NCI-H1694 (cell line): Measurements from ENCODE around the gene UBE2O.
A peak's percentile ranks its signal among the peaks of the same experiment; 100 is the strongest.

Experiments
- DNase-seq: peaks from one replicate; lab custom pipeline; 2025; lab: John Stamatoyannopoulos, UW

The UBE2O gene

DNA sequence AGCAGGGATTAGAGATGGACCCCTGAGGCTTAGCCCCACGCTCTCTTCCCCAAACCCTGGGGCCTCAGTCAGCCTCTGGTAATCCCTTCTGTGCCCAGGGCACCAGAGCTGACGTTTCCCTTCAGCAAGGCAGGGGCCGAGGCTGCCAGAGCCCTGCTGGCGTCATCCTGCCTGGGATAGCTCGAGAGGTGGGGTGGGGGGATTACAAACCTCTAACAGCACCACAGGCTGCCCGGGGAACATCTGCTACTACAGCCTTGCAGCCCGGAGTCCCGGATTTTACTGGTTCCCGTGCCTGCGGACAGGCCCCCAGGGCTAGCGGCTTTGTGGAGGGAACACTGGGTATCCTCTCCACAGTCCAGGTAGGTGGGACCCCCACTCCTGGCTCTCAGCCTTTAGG is 14.4 kb upstream of the UBE2O start, which contains the start of gene AANAT:
Gene AANAT, plus strand, starts transcription at position 238 of the 400 bp plus-strand sequence. CDS start 1,144 bp downstream, outside the sequence.
- DNase-seq, result peak; percentile 74

DNA sequence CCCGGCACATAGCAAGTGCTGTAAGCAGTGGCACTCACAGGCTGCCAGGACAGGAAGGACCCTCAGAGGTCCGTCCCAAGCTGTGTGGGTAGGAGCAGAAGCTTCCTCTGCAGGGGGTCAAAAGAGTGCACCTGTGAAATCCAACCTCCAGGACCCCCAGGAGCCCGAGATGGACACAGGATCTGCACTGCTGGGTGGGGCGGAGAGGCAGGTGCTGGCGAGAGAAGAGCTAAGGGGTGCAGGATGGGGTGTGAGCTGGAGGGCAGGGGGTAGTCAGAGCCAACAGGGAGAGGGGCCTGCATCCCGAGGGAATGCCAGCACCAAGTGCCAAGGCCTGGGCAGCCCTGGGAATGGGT is 13.8 kb upstream of the UBE2O start:
- no peak for DNase-seq

DNA sequence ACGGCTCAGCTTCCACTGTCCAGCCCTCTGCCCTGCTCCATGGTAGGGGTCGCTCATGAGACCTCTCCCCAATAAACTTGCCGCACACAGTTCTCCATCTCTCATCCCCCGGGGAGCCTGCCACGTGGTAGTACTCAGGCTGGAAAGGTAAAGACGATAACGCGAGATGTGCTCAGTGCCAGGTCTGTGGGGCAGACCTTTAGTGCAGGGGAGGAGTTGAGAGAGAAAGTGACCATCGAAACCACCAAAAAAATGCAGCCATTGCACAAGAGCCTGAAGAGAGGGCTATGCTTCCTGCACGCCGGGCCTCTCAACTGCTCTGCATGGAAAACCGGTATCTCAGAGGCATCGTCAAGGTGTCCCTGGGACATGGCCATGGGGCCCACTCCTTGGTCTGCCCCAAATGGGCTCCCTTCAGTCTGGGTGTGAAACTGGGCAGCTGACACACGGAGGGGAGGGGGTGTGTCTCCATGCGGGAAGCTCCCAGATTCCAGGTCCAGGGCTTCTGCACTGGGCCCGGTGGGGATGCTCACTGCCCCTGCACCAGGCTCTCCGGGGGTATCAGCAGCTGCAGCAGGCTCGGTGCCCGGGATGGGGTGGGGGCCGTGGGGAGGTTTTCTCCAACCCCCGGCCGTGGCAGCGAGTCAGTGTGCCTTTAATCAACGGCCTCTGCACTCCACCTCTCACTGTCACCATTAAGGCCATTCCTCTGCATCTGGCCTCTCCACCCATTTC is 9.8 kb upstream of the UBE2O start:
- DNase-seq, result no peak

DNA sequence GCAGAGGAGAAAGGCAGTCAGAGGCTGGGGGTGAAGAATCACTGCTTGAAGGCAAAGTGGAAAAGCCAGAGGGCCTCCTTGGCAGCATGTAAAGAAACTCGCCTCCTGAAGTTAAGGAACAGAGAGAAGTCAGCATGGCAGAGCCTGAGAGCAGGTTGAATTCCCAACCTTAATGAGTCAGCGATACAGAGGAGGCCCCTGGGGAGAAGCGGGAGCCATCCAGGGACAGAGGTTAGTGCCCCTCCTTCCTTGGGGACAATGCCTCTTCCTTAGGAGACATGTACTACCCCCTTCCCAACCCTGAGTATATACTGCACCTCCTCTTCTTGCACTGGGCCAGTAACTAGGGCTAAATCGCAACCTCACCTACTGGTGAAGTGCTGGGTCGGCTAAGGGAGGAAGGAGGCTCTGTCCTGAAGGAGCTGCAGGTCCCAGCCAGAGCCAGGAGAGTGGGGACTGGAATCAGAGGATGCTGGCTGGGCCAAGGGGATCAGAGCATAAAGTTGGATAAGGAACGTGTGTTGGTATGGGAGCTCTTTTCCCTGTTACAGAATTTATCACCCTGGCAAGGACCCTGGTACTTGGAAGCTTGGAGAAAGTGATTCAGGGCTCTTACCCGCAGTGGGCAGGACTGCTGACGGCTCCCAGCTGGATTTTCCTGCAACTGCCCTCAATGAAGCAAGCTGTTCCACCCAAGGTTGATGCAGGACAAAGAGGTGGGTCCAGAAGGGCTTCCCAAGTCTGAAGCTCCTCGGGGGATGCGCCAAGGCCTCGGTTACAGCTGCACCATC is 9.0 kb upstream of the UBE2O start:
- DNase-seq, result no peak

DNA sequence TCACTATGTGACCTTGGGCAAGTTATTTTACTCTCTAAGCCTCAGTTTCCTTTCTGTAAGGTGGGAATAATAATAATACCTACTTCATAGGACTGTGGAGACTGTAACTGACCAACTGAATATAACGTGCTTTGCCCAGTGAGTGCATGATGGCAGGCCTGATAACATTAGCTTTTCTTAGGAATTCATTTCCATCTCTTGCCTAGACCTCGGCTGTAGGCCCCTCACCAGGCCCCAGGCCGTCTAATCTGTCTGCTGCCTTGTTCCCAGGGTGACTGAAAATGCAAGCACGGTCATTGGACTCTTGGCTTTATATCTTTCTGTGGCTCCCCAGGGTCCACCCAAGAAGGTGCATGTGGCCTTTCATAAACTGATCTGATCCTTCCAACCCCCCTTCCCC is 6.7 kb upstream of the UBE2O start:
- DNase-seq, result no peak

DNA sequence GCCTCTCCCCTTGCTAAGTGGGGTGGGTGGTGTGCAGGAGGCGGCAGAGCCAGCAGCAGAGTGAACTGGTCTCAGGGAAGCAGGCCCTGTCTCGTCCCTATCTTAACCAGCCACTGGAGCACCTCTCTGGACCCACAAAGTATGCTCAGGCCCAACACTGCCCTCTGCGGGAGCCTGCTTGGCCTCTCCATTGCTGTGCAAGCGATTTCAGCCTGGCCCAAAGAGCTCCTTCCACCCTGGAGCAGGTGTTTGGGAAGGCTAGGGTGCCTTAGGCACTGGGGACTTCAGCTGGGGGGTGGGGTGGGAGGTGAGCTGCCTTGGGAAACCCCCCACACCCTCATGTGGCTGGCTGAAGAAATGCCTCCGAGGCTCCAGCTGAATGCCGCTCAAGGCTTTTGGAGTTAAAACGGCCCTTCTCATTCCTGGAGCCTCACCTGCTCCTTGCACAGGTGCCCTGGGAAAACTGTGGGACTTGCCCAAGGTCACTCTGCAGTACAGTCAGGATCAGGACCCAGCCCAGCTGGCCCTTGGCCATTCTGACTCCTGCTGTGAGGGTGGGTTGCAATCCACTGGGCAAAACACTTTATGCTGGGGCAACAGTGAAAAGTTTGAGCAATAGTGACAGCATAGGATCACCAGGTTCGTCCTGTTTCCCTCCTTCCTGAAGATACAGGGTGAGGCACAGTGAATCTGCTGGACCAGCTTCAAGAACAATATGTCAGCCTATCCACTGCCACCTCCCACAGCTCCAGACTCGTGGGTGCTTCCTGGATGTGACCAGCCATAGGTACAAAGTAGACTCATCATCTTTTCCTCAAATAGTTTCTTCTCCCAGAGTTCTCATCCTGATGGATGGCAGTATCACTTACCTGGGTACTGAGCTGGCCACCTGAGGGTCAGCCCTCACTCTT is 5.9 kb upstream of the UBE2O start:
- no peak for DNase-seq

DNA sequence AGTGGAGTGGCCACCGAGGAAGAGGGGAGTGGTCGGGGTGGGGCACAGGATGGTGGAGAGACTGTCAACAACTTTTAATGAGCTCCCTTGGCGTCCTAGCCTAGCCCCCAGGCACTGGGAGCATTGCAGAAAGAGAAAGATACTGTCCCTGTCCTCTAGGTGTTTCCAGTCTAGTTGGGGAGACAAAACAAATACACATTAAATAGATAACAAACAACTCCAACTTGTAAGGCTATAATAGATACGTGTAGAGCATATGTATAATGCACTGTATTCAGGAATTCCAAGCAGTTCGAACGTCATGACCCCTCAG is 435 bp upstream of the UBE2O start:
- no peak for DNase-seq

DNA sequence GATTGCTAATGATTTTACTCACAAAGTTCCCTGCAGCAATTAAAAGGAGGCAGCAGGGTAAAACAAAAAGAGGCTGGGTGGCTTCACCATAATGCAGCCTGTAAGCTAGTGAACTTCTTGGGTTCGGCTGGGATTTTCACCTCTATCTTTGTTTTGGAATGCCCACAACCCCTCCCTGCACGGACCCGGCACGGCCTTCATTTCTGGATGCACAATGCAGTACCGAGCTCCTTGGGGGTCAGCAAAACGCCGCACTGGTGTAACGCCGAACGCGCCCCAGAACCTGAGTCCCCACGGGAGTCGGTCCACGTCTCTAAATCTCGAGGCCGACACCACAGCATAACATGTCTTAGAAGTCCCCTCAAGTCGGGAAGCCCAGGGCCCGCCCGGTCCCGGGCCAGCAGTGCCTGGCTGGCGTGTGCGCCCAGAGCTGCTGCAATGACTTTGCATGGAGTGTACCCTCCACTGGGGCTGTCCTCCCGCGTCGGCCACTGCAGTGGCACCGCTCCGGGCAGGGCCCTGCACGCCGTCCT is 759 bp downstream of the UBE2O start:
- DNase-seq, result no peak

DNA sequence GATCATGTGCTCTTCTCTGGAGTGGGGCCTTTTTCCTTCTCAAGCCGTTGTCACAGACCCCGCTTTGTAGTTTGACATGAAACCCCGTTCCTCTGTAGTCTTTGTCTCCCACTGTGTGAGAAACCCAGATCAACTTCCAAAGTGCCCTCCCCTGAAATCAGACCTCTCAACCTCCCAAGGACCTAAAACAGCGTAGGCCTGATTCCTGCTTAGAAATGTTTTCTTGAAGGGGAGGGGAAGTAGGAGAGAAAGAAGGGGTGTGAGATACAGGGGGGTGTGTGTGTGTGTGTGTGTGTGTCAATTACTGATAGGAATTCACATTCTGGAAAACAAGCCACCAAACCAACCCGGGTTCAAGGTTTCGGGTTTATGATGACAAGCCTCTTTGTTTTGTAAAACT is 1.4 kb downstream of the UBE2O start:
- DNase-seq, result no peak

DNA sequence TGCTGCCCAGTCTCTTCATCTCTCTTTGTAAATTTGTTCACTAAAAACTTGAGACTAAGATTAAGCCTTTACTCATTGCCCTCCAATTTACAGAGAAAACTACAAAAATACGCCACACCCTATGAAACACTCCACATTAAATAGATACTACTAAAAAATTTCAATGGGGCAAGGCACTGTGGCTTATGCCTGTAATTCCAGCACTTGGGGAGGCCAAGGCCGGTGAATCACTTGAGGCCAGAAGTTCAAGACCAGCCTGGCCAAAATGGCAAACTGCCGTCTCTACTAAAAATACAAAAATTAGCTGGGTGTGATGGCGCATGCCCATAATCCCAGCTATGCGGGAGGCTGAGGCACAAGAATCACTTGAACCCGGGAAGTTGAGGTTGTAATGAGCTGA is 3.8 kb downstream of the UBE2O start:
- no peak for DNase-seq

DNA sequence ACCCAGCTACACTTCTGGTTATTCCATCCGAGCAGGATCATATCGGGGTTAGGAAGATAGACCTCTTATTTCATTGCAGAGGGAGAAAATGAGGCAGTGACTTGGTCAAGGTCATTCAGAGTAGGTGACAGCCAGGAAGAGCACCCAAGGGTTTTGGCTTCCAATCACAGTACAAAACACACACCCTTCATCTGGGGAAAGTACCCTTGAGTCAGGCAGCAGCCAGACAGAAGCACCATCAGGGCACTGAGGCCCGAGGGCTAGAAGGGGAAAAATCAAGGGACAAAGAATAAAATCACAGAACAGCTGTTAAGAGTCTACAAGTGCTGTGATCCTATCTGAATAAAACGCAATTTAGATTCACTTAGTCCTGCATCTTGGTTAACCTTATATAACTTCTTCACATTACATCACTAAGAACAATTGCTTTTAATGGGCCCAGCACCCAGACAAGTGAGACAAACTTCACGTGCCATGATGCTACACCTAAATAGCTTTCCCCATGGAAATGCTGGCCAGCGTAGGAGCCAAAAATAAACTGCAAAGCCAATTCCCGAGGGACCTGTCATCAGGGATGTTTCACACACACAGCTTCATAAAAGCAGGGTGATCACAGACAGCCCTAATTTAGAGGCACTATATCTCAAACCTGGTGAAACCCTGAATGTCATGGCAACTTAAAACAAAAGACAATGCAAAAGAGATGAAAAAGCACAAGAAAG is 4.9 kb downstream of the UBE2O start:
- no peak for DNase-seq

DNA sequence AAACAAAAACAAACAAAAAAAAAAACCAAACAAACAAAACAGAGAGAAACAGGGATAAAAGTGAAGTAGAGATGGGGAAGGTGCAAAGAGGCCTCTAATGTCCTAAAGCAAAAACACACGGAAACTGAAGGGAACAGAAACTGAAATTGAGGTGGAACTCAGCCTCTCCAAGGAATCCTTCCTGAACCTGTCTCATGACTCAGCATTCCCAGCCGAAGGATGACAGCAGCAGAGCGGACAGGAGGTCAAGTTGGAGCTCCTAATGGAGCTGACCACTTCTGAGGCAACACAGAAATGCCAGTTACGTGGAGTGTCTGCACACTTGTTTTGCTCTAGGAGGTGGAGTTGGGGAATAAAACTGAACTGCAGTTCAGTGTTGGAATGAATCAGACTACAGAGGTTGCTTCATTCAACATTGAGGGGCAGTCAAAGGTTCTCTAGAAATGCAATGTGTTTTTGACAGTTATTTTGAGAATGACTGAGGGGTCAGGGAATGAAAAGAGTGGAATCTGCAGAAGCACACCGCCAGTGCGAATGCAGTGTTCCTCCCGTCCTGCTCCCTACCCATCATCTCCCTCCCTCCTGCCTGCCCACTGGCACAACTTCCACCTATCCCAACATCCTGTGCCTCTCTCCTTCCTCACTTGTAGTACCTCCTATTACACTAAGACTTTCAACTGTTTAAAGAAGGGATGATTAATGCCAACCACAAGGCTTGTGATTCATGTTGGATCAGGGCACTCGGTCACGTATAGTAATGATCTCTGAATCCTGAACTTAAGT is 6.3 kb downstream of the UBE2O start:
- DNase-seq, result no peak

DNA sequence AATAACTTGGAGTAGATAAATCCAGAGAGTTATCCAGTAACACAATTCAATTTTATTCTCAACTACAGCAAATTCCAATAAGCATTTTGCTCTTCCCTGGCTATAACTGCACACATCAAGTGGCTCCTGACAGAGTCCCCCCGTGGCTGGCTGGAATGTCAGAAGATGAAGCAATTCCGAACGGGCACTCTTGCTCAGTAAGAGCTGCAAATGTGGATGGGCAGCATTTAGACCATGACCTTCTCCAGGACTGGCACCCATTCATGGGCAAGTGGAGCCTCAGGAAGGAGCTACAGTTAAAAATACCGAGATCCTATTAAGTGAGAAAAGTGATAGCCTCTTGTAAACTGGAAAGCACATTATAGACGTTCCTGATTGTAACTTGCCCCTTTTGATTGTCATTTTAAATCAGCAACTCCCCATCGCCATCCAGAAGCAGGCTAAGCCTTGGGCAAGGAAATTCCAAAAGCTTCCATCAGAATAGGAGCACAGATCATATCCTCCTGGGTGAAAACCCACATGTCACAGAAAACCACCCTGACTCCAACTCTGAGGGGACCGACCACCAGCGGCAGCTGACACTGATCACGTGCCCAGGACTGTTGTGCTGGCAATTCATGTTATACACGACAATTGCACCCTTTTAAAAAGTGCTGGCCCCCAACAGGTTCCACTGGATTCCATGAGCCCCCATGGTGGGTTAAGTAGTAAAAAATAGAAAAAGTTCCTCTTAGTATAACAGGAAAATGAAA is 7.1 kb downstream of the UBE2O start:
- no peak for DNase-seq

DNA sequence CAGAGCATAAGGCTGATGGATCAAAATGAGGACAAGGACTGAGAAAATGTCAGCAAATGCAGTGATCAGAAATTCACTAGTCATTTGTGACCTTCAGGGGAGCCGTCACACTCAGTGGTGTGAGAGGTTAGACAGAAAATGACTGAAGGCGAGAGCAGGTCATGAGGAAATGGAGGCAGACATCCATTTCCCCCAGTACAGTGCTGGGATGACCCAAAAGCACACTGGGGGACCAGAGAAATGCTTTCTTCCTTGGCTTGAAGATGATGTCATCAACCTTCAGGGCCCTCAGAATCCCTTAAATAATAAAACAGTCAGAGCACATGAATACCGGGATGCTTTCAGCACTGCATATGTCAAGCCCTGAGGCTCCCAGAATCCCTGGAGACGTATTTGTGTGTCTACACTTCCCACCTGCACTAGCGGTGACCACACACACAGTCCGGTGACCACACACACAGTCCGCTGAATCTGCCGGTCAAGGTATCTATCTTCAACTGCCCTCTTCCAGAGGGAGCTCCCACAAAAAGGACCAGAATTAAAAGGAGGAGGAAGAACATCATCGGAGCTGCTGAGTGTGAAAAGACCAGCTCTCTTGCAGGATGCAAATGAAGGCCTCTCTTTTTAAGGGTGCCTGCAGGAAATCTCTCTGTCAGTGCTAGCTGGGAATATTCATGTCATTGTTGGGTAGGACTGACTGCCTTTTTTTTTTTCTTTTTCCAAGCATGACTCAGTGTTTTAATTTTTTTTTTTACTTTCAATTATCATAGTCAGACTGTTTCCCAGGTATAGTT is 8.2 kb downstream of the UBE2O start:
- DNase-seq, result no peak

DNA sequence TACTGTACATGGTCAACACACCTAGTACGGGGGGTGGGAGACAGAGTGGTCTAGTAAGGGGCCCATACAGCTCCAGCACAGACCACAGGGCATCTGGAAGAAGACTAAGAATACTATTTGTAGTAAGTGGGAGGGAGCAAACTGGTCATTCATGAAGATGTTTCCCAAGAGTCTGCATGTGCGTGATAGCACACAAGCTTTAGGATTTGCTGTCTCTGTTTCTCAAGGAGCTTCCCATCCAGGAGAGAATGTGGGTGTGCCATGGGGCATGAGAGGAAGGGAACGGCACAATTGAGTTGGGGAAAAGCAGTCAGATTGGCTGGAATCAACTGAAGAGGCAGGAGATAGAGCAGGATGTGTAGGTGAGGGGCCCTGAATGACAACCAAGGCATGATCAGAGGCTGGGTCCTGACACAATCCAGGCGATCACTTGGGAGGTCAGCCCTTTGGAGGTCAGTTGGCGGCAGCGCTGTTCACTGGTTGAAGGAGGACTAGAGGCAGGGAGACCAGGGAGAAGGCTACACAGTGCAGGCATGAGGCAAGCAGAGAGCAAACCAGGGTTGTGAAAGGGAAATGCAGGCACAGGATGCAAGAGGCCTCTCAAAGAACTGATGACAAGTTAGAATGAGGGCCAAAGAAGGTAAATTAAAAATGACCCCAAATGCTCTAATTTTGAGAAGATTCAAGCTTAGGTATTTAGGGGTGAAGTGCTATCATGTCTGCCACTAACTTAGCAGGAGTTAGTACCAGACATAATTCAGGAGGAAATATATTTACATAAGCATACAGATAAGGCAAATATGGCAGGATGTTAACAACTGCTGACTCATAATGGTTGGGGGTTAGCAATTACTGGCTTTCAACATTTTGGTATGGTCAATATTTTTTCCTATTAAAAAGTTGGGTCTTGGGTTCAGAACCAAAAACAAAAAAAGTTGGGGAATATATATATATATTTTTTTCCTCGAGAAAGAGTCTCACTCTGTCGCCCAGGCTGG is 10.3 kb downstream of the UBE2O start:
- DNase-seq, result no peak

DNA sequence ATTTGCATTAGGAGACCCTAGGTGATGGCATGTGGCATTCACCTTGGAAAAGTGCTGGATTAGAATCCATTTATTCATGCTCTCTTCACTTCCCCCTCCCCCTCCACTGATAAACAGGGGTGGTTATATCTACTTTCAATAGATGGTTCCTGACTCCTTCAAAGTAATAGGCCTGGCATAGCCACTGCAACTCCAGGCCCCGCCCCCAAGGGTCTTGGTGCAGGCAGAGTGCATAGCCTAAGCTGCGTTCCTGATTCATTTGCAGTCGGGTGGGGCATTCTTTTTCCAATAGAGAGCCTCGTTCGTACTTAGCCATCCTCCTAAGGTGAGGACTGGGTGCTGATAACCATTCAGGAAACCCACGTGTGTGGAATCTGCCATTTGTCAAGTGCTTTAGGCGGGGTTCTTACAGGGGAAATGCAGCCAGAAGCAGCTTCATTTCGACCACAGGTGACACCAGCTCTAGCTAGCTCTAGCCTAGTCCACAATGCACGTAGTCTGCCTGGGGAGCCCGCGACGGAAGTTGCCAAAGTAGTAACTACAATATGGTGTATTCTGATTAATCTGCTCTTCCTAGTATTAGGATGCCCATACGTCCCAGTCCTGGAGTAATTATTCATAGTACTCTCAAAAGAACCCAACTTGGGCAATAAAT is 11.1 kb downstream of the UBE2O start:
- DNase-seq, result no peak

DNA sequence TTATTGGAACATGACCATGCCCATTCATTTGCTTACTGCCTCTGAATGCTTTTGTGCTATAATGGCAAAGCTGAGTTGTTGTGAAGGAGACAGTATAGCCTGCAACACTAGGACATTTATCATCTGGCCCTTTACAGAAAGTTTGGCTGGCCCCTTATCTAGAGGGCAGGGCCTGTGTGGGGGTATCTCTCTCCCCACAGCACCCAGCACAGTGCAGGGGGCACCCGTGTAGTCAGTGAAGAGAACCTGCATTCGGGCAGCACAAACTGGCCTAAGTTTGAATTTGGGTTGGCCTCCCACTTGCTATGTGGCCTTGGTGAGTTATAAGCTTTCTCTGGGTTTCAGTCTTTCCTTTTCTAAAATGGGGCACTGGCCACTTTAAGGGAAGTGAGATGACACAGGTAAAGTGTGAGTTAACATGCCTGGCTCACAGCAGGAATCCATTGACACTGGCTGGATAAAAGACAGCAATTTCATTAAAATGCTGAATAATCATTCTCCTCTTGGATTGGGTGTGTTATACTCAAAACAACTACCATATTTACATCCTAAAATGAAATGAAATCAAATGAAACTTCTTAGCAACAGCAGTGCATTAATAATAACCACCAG is 12.1 kb downstream of the UBE2O start:
- no peak for DNase-seq
